ENCODE measurements around the gene MAP3K4.

Gene MAP3K4

GRCh38 chr6:161048641-161049040 is 57.1 kb downstream of the MAP3K4 start:
- no peak for TF ChIP-seq ZFX (IDR thresholded peaks at IDR 0.05)
- TF ChIP-seq CTCF (conservative IDR thresholded peaks at IDR 0.05), result no peak
- H3K27ac ChIP-seq, result no peak overlapping the region

DNA sequence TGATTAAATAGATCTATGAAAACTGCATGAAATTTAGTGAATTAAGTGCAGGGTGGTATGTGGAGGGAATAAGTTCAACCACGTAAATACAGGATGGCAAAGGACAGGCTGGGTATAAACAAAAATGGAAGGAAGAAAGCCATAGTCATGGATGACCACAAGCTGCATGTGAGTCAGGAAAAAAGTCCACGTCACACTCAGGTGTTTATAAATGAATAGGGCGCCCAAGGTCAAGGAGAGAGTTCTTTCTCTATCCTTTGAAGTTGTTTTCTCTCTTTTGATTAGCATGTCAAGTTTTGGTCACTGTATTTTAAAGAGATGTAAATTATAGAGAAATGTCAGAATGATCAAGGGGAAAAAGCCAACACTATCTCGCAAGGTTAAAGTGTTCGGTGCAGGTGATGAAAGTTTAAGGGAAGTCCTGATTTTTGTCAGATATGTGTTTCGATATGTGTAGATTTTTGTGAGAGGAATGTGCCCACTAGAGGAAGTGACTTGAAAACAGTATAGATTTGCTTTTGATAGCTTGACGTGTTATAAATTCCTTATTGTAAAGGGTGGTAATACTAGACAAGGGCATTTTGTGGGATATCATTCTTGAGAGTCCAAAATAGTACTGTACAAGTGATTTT is 58.7 kb downstream of the MAP3K4 start:
- TF ChIP-seq CTCF (conservative IDR thresholded peaks at IDR 0.05) (no peak), ZFX (IDR thresholded peaks at IDR 0.05) (no peak)
- no peak overlapping the region for H3K27ac ChIP-seq

GRCh38 chr6:161053103-161053502 is 61.5 kb downstream of the MAP3K4 start:
- TF ChIP-seq ZFX (IDR thresholded peaks at IDR 0.05) (no peak), CTCF (conservative IDR thresholded peaks at IDR 0.05) (no peak)
- no peak overlapping the region for H3K27ac ChIP-seq

GRCh38 chr6:161054876-161055275 is 63.3 kb downstream of the MAP3K4 start:
- TF ChIP-seq ZFX (IDR thresholded peaks at IDR 0.05), result no peak
- no peak for TF ChIP-seq CTCF (conservative IDR thresholded peaks at IDR 0.05)
- no peak overlapping the region for H3K27ac ChIP-seq

DNA sequence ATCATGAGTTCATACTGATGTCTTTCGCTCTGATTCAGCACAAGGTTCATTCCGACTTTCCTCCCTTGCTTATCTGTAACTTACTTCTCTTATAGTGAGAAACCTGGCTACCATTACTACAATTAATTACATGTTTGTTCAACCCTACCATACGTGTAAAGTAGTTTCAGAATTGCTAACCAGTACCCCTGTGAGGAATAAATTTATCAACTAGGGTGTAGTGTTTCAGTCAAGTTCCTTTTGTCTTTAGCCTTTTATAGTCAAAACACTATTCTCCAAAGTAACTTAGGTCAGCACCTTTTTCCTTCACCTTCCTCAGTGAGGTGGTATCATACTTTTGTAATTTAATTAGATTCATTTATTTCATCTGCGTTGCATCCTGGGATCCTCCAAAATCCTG is 64.9 kb downstream of the MAP3K4 start:
- no peak overlapping the region for H3K27ac ChIP-seq
- TF ChIP-seq CTCF (conservative IDR thresholded peaks at IDR 0.05), result no peak
- no peak for TF ChIP-seq ZFX (IDR thresholded peaks at IDR 0.05)

DNA sequence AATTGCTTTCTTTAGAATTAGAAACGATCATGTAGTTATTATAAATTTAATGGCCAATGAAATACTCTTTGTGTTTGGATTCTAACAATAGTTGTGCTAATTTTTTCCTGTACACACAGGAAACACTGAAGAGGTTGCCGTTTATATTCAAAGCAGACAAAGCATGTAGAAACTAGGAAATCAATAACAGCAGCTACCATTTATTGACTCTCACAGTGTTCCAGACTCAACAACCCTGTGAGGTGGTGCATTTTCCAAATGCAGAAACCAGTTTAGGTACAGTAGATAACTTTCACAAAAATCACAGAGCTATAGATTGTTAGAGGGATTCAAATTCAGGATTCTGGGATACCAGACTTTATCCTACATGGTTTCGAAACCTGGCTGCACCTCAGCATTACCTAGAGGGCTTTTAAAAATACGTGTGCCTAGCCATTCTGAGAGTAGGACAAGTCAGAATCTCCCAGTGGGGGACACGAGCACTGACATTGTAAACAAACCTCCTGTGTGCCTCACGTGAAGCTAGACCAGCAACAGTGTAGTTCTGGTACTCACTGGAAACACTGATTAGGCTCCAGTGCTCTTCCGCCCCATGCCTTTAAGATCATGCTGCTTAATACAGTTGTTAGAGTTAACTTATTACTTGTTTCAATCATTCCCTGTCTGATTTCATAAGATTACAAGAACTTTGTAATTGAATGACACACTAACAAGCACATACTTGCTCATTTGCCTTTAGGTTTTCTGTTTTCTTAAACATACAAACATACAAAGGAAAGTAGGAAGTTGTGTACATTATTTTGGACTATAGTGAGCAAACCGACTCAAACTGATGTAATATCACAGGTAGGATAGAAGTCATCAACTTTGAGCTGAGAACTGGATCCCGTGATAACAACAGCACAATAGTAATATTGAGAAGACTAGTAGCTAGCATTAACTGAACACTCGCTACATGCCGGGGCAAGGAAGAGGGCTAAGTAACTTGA is 65.8 kb downstream of the MAP3K4 start:
- TF ChIP-seq ZFX (IDR thresholded peaks at IDR 0.05) (no peak), CTCF (conservative IDR thresholded peaks at IDR 0.05) (no peak)
- no peak overlapping the region for H3K27ac ChIP-seq

GRCh38 chr6:161058741-161059140 is 67.2 kb downstream of the MAP3K4 start:
- TF ChIP-seq CTCF (conservative IDR thresholded peaks at IDR 0.05) (no peak), ZFX (IDR thresholded peaks at IDR 0.05) (no peak)
- H3K27ac ChIP-seq, result no peak overlapping the region
